Activated naive CD4-positive, alpha-beta T cell treated with anti-CD3 and anti-CD28 coated beads for 36 hours (primary cell): ENCODE results near the gene FAM222B. TPM values are rescaled to one million over a fixed set of nuclear protein-coding genes. Genes with fewer than 3 reads are reported as not detected.

Experiments used
- CTCF ChIA-PET: fragments of 350-600 bp; sonication (Branson Sonifier 250); formaldehyde crosslinking; loops from one replicate; lab custom pipeline; 2021; ENCODE audit warnings: antibody characterized with exemption; lab: Charles Lee
- DNase-seq: peaks from one replicate; pipeline ENCODE4 v3.0.0-alpha.2; 2020
- H3K27ac Mint-ChIP-seq: one replicate; pipeline ENCODE4 v1.8.0; 2021; ENCODE audit warnings: mild to moderate bottlenecking, mixed read lengths
- H3K27me3 Mint-ChIP-seq: one replicate; pipeline ENCODE4 v1.8.0; 2021; ENCODE audit warnings: low read depth, mixed read lengths
- H3K36me3 Mint-ChIP-seq: one replicate; pipeline ENCODE4 v1.8.0; 2021; ENCODE audit warnings: low read depth, mixed read lengths
- H3K4me1 Mint-ChIP-seq: one replicate; pipeline ENCODE4 v1.8.0; 2021; ENCODE audit warnings: low read depth, mixed read lengths
- H3K4me3 Mint-ChIP-seq: one replicate; pipeline ENCODE4 v1.8.0; 2021; ENCODE audit warnings: mild to moderate bottlenecking, moderate library complexity, mixed read lengths
- H3K9me3 Mint-ChIP-seq: one replicate; pipeline ENCODE4 v1.8.0; 2021; ENCODE audit warnings: mixed read lengths
- intact Hi-C: fragments of 100-400 bp; cut with micrococcal nuclease; formaldehyde crosslinking; loops from one replicate; pipeline ENCODE4 v1.15.1; 2023
- total RNA-seq, 2 experiments: library from RNA; stranded (reverse); gene quantifications; one replicate each; pipeline ENCODE4 v1.2.3, GENCODE V29; 2021

Gene FAM222B, protein sequence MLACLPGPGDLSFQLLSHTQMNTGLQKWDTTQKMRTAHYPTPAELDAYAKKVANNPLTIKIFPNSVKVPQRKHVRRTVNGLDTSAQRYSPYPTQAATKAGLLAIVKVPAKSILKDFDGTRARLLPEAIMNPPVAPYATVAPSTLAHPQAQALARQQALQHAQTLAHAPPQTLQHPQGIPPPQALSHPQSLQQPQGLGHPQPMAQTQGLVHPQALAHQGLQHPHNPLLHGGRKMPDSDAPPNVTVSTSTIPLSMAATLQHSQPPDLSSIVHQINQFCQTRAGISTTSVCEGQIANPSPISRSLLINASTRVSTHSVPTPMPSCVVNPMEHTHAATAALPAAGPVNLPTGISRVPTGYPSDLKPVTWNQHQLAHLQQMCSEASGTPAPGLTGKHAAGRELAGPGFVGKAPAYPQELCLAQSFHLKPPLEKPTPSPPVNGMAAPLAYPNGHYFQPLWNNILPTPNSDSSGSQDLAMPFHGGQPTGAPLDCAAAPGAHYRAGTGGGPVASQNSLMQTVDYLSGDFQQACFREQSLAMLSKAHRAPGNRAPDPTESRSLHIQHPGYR
- total RNA-seq, result 10 to 100 TPM; 11.2 TPM

- H3K27ac Mint-ChIP-seq, result peak within 1 kb of the TSS; percentile 95
- peaks cover 3% of the 10 kb centered on the region for H3K36me3 Mint-ChIP-seq
- no peaks in the 10 kb centered on the region for H3K27me3 Mint-ChIP-seq
- peak; percentile 88 for DNase-seq
- intact Hi-C loops, result loop anchor here (1.0 to 5.0 kb wide), 7 partner anchors 12 to 115 kb away; partner anchors contain the start of genes FLOT2 and PHF12
- no peaks in the 10 kb centered on the region for H3K9me3 Mint-ChIP-seq
- H3K4me1 Mint-ChIP-seq, result peaks cover 31% of the 10 kb centered on the region
- CTCF ChIA-PET, result interaction anchor here (0.6 to 2.9 kb wide), 14 partner anchors 17 to 126 kb away, joined by 3 to 32 read pairs (median 3); partner anchors contain the start of genes FLOT2 and TLCD1
- peak within 1 kb of the TSS; percentile 99 for H3K4me3 Mint-ChIP-seq
These were observed at the start of gene FAM222B for GRCh38 chr17:28842282-28843012. TSS of gene FAM222B (minus strand) at chr17:28842790. CDS start at chr17:28766667, 76,123 bp downstream.

- Mint-ChIP-seq H3K4me1 (peaks cover 62% of the 10 kb centered on the region), H3K36me3 (peaks cover 11% of the 10 kb centered on the region), H3K4me3 (no peak overlapping the region), H3K9me3 (no peaks in the 10 kb centered on the region), H3K27ac (peak overlapping the region; percentile 77), H3K27me3 (no peaks in the 10 kb centered on the region)
- no peak for DNase-seq
- intact Hi-C loops, result loop anchor here (10.0 kb wide), 1 partner anchor 243 kb away; no protein-coding TSS in a partner anchor
- CTCF ChIA-PET, result interaction anchor here (0.6 to 5.1 kb wide), 5 partner anchors 10 to 349 kb away, joined by 3 to 30 read pairs (median 17); partner anchors contain the start of genes DHRS13, NEK8 and TLCD1
These were observed 49.4 kb upstream of the FAM222B start for GRCh38 chr17:28892024-28892423.

- no peak overlapping the region for H3K4me3 Mint-ChIP-seq
- intact Hi-C loops, result loop anchor here (10.0 kb wide), 1 partner anchor 244 kb away; no protein-coding TSS in a partner anchor
- no peaks in the 10 kb centered on the region for H3K9me3 Mint-ChIP-seq
- H3K27ac Mint-ChIP-seq, result peak overlapping the region; percentile 77
- peaks cover 60% of the 10 kb centered on the region for H3K4me1 Mint-ChIP-seq
- DNase-seq, result no peak
- no peaks in the 10 kb centered on the region for H3K27me3 Mint-ChIP-seq
- CTCF ChIA-PET, result interaction anchor here (1.9 to 4.3 kb wide), 3 partner anchors 11 to 127 kb away, joined by 8 to 19 read pairs (median 9); no protein-coding TSS in a partner anchor
- H3K36me3 Mint-ChIP-seq, result peaks cover 11% of the 10 kb centered on the region
These were observed 48.6 kb upstream of the FAM222B start for GRCh38 chr17:28891201-28891600.

GRCh38 chr17:28889996-28890395, 47.4 kb upstream of the FAM222B start:
- Mint-ChIP-seq H3K9me3 (no peaks in the 10 kb centered on the region), H3K27ac (peak overlapping the region; percentile 53), H3K36me3 (peaks cover 13% of the 10 kb centered on the region), H3K4me3 (no peak overlapping the region), H3K27me3 (no peaks in the 10 kb centered on the region), H3K4me1 (peaks cover 49% of the 10 kb centered on the region)
- intact Hi-C loops, result loop anchor here (10.0 kb wide), 1 partner anchor 245 kb away; no protein-coding TSS in a partner anchor
- DNase-seq, result no peak
- CTCF ChIA-PET, result interaction anchor here (1.9 to 2.2 kb wide), 2 partner anchors 11 to 12 kb away, joined by 8 to 9 read pairs; no protein-coding TSS in a partner anchor

GRCh38 chr17:28888832-28889231, 46.2 kb upstream of the FAM222B start:
- CTCF ChIA-PET, result no interaction called here
- Mint-ChIP-seq H3K4me3 (no peak overlapping the region), H3K27ac (no peak overlapping the region), H3K36me3 (peaks cover 15% of the 10 kb centered on the region), H3K9me3 (no peaks in the 10 kb centered on the region), H3K4me1 (peaks cover 42% of the 10 kb centered on the region), H3K27me3 (no peaks in the 10 kb centered on the region)
- DNase-seq, result no peak
- intact Hi-C loops, result no loop called here

- intact Hi-C loops, result no loop called here
- no peak for DNase-seq
- Mint-ChIP-seq H3K36me3 (peaks cover 11% of the 10 kb centered on the region), H3K27me3 (no peaks in the 10 kb centered on the region), H3K9me3 (no peaks in the 10 kb centered on the region), H3K4me3 (no peak overlapping the region), H3K4me1 (peaks cover 34% of the 10 kb centered on the region), H3K27ac (no peak overlapping the region)
- CTCF ChIA-PET, result interaction anchor here (0.6 to 0.8 kb wide), 3 partner anchors 26 to 125 kb away, joined by 3 to 4 read pairs (median 3); no protein-coding TSS in a partner anchor
These were observed 45.4 kb upstream of the FAM222B start for GRCh38 chr17:28887871-28888471.

DNA sequence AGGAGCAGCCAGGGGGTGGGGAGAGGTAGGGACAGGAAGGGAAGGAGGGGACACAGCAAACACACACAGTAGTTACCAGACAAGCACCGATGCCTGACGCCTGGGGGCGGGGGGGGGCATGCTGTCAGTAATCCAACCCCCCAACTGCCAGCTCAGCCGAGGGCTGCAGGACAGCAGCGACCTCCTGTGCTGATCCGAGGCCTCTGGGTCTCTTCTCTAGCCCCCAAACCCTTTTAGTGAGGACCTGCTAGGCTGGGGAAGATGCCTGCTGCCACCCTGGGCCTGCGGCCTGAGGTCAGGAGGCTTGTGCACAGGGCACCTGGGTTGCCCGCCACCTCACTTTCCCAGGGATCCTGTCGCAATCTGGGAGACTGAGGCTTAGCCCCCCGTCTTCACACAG, 43.4 kb upstream of the FAM222B start:
- no peak for DNase-seq
- peaks cover 16% of the 10 kb centered on the region for H3K4me1 Mint-ChIP-seq
- no peak overlapping the region for H3K27ac Mint-ChIP-seq
- H3K36me3 Mint-ChIP-seq, result peaks cover 11% of the 10 kb centered on the region
- CTCF ChIA-PET, result interaction anchor here (1.0 kb wide), 1 partner anchor 122 kb away, joined by 3 read pairs; no protein-coding TSS in a partner anchor
- no peaks in the 10 kb centered on the region for H3K27me3 Mint-ChIP-seq
- H3K4me3 Mint-ChIP-seq, result no peak overlapping the region
- H3K9me3 Mint-ChIP-seq, result no peaks in the 10 kb centered on the region
- intact Hi-C loops, result no loop called here

DNA sequence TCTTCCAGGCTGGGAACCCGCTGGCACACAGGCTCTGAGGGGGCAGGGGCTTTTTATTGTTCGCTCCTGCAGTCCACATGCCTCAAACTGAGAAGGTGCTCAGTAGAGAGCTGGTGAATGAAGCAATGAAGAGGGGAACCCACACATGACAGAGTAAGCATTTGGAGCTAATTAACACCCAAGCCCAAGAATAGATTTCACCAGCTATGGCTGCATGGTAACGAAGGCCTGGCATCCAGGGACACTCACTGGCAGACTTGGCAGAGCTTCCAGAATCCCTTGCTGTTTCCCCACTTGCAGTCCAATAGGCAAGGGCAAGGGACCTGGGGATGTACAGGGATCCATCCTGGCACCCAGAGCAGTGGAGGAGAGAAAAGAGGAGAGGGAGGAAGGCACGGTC, 42.8 kb upstream of the FAM222B start:
- Mint-ChIP-seq H3K27me3 (no peaks in the 10 kb centered on the region), H3K36me3 (peaks cover 12% of the 10 kb centered on the region), H3K27ac (no peak overlapping the region), H3K9me3 (no peaks in the 10 kb centered on the region), H3K4me3 (no peak overlapping the region), H3K4me1 (peaks cover 12% of the 10 kb centered on the region)
- no peak for DNase-seq
- CTCF ChIA-PET, result no interaction called here
- intact Hi-C loops, result no loop called here

GRCh38 chr17:28883967-28884702, 41.5 kb upstream of the FAM222B start:
- no peak for DNase-seq
- Mint-ChIP-seq H3K27me3 (no peaks in the 10 kb centered on the region), H3K4me1 (peaks cover 4% of the 10 kb centered on the region), H3K9me3 (no peaks in the 10 kb centered on the region), H3K4me3 (no peak overlapping the region), H3K36me3 (peaks cover 17% of the 10 kb centered on the region), H3K27ac (no peak overlapping the region)
- intact Hi-C loops, result no loop called here
- CTCF ChIA-PET, result no interaction called here

DNA sequence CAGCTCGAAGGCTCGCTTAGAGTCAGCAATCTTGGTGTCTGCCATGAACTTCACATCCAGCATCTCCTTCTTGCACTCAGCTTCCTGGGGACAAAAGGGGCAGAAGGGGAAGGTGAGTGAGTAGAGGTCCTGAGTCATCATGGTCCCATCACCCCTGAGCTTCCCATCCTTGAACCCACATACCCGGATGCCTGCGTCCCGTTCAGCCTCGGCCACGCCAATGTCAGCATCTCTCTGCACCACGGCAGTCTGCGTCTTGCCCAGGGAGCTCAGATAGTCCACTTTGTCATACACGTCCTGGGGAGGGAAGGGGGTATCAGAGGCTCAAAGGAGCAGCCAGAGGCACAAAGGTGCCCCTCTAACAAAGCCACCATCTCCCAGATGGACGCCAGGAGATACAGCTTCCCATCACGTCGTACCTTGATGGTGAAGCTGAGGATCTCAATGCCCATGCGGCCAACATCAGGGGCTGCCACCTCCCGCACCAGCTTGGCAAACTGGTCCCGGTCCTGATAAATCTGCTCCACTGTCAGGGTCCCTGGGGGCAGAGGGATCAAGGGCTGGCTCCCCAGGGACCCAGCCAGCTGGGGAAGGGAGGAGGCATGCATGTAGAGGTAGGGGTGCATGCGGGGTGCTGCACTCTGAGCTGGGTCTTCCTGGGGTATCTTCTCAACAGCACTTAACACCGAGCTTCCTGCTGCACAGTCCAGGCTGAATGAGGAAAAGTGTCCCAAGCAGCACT, 39.7 kb upstream of the FAM222B start:
- H3K27ac Mint-ChIP-seq, result no peak overlapping the region
- CTCF ChIA-PET, result interaction anchor here (0.6 to 1.7 kb wide), 7 partner anchors 15 to 156 kb away, joined by 3 to 7 read pairs (median 3); partner anchors contain the start of genes FLOT2 and TLCD1
- H3K9me3 Mint-ChIP-seq, result no peaks in the 10 kb centered on the region
- H3K4me3 Mint-ChIP-seq, result no peak overlapping the region
- DNase-seq, result no peak
- intact Hi-C loops, result no loop called here
- H3K36me3 Mint-ChIP-seq, result peaks cover 26% of the 10 kb centered on the region
- peaks cover 13% of the 10 kb centered on the region for H3K4me1 Mint-ChIP-seq
- H3K27me3 Mint-ChIP-seq, result no peaks in the 10 kb centered on the region
